HG03521 (cell line): ENCODE results near the gene WIF1.

Experiments
- ATAC-seq: cut with Tn5 transposase; IDR thresholded peaks from one replicate; pipeline ENCODE4 v1.9.1; 2021; ENCODE audit warnings: mild to moderate bottlenecking, moderate library complexity; ENCODE audit not compliant: unreplicated experiment

WIF1 gene

DNA sequence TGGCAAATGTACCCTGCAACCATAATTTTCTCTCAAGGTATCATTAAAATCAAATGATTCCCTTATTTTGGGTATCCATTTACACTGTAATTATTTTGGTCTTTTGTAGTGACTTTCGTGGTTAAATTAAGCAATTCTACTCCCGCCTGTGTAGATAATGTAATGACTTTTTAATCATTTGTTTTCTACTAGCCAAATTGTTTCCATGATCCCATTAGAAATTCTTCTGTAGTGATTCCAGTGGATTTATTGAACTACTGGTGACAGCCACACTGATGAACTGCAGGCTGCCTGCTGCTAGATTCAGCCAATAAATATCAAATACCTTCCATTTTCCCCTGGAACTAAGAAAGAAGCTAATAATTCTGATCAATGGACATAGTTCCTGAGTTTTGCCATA lies 96.0 kb downstream of the WIF1 start:
- no peak for ATAC-seq

DNA sequence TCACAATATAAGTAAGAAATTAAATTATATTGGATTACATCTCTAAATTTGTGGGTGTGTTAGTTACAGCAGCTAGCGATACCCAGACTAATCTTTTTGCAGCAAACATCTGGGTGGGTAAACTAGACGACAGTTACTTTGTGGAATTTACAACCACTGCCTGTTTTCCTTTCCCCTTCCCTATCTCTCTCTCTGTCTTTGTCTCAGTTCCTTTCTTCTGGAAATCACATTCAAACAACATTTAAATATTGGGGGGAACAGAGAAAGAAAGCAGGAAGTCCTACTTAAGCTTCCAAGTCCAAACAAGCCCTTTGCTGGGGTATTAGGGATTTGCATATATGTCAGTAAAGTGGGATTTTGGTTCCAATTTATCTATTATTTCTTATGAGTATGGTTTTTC lies 97.6 kb downstream of the WIF1 start:
- no peak for ATAC-seq

DNA sequence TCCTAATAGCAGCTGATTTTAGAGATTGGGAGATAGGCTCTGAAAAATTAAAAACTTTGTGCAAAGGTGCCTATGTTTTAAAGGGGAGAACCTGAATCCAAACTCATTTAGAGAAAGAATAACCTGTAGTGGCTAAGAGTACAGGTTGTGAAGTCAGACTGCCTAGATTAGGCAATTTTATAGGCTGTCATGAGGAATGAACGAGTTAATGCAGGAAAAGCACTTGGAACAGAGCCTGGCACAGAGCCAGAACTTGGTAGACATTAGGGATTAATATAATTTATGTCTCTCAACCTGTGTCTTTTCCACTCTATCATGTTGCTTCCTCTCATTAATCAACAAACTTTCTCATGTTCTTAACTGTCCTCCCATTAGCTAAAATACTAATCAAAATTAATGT lies 98.1 kb downstream of the WIF1 start:
- no peak for ATAC-seq

DNA sequence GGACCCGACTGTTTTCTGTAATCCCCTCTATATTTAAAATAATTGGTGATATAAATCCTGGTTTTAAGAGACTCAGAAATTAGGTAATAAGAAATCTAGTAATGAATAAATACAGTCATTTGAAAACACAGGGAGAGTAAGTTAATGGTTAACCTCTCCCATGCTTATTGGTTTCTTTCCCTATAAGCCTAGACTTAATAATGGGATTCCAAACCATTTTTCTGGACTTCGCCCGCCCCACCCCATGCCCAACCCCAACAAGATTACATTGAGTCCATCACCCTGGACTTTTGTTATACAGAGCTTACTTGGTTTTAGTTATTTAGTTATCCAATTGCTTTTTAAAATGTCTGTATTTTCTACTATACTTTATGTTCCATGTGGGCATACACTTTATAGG lies 98.7 kb downstream of the WIF1 start:
- ATAC-seq: no peak

GRCh38 chr12:65019696-65020234 lies 101.3 kb downstream of the WIF1 start:
- no peak for ATAC-seq

- ATAC-seq: no peak
Measured at GRCh38 chr12:65016881-65017650, 104.0 kb downstream of the WIF1 start.

DNA sequence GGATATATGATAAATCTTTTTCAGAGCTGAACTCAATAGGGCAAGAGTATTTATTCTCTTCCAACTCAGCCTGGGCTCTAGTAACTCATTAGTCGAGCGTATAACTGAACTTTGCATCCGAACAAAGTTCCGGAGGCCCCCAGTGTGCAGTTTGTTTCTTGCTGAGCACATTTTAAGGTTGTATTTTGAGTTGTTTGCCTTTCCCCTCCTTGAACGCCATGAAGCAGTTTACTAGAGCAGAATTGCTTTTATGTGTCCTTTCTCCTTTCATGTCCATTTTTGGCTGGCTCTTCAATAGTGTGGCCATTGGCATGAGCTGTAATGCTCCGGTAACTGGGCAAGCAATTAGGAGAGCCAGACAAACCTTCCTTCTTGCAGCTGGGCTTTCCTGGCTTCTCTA lies 105.3 kb downstream of the WIF1 start:
- ATAC-seq: no peak

GRCh38 chr12:65014504-65015271 lies 106.4 kb downstream of the WIF1 start:
- ATAC-seq: no peak

GRCh38 chr12:65010437-65010836 lies 110.7 kb downstream of the WIF1 start:
- no peak for ATAC-seq

DNA sequence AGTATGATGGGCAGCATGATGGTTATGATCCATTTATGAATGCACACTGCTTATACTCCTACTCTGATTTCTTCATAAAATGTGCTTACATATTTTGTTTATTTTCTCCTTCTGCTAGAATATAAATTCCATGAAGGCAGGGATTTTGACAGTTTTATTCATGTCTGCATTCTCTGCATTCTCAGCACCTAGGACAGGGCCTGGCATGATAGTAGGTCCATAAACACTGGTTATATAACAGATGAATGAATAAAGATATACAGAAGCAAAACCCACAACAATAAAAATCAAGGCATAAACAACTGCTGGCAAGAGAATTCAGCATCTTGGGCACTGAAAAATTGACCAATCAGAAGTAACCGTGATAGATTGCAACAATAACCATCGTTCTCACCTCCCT lies 115.4 kb downstream of the WIF1 start:
- ATAC-seq: no peak

GRCh38 chr12:65004270-65004669 lies 116.8 kb downstream of the WIF1 start:
- ATAC-seq: no peak
